Activated CD4-positive, alpha-beta T cell treated with anti-CD3 and anti-CD28 coated beads, Interleukin-2, Interleukin-6, amounts not matched to agents 100 ng/mL and 50 ng/mL, durations not matched to agents 16 hours and 8 hours (primary cell): ENCODE data around the gene SLC4A8.

Source experiments
- DNase-seq: peaks from one replicate; pipeline ENCODE4 v3.0.0-alpha.2; 2020

Gene SLC4A8

GRCh38 chr12:51424662-51425539 is at the start of gene SLC4A8:
Gene SLC4A8, plus strand, starts transcription at chr12:51424831. Its CDS starts 157 bp downstream, at chr12:51424988.
- peak; percentile 89 for DNase-seq

- DNase-seq, result no peak
Measured at GRCh38 chr12:51374856-51375255, 49.8 kb upstream of the SLC4A8 start.

- no peak for DNase-seq
Measured at GRCh38 chr12:51377099-51377984, 47.3 kb upstream of the SLC4A8 start.

- DNase-seq, result no peak
Measured at GRCh38 chr12:51378749-51379148, 45.9 kb upstream of the SLC4A8 start.

- no peak for DNase-seq
Measured at GRCh38 chr12:51379571-51379970, 45.1 kb upstream of the SLC4A8 start.

GRCh38 chr12:51381226-51382079 is 43.2 kb upstream of the SLC4A8 start:
- DNase-seq, result no peak

GRCh38 chr12:51382173-51382572 is 42.5 kb upstream of the SLC4A8 start:
- DNase-seq, result no peak

- DNase-seq, result peak; percentile 25
Measured at GRCh38 chr12:51383269-51383905, 41.2 kb upstream of the SLC4A8 start.

- no peak for DNase-seq
Measured at GRCh38 chr12:51386351-51386750, 38.3 kb upstream of the SLC4A8 start.

GRCh38 chr12:51388069-51388799 is 36.4 kb upstream of the SLC4A8 start:
- DNase-seq, result no peak

GRCh38 chr12:51388846-51389245 is 35.8 kb upstream of the SLC4A8 start:
- DNase-seq, result no peak

- no peak for DNase-seq
Measured at GRCh38 chr12:51389302-51389999, 35.2 kb upstream of the SLC4A8 start.

GRCh38 chr12:51390457-51390856 is 34.2 kb upstream of the SLC4A8 start:
- DNase-seq, result no peak

GRCh38 chr12:51390891-51391282 is 33.7 kb upstream of the SLC4A8 start:
- DNase-seq, result peak; percentile 22

- DNase-seq, result peak; percentile 65
Measured at GRCh38 chr12:51391283-51392123, 33.1 kb upstream of the SLC4A8 start, which contains the start of gene GALNT6. Gene GALNT6, minus strand, starts transcription at chr12:51391406. Its CDS starts 11,625 bp downstream, at chr12:51379781.

GRCh38 chr12:51392556-51393237 is 31.9 kb upstream of the SLC4A8 start:
- DNase-seq, result peak; percentile 23

- peak; percentile 71 for DNase-seq
Measured at GRCh38 chr12:51393676-51394545, 30.7 kb upstream of the SLC4A8 start.
